Measurements from ENCODE around the gene ARHGAP31. TPM values are rescaled to one million over a fixed set of nuclear protein-coding genes. Genes with fewer than 3 reads are reported as not detected.

Gene ARHGAP31
- polyA plus RNA-seq, 1 donor from 2014 or later, result not detected

GRCh38 chr3:119395923-119396358, 101.8 kb downstream of the ARHGAP31 start:
- no peaks in the 10 kb centered on the region for H3K9me2 ChIP-seq (ENCODE audit: insufficient read depth, low read length)

GRCh38 chr3:119396870-119397269, 102.7 kb downstream of the ARHGAP31 start:
- Histone ChIP-seq H3K9me3 (ENCODE audit: low read length) (no peaks in the 10 kb centered on the region), H3K9ac (ENCODE audit: low read length) (no peak overlapping the region), H3K79me2 (replicated peaks; ENCODE audit: insufficient read depth, low read length) (no peaks in the 10 kb centered on the region), H2AFZ (ENCODE audit: low read depth, low read length) (no peak overlapping the region), H3K4me2 (ENCODE audit: low read length) (no peak overlapping the region), H4K20me1 (ENCODE audit: insufficient read depth) (no peaks in the 10 kb centered on the region), H3F3A (ENCODE audit: insufficient read depth, low read length, poor library complexity, severe bottlenecking) (no peaks in the 10 kb centered on the region), H3K27me3 (ENCODE audit: insufficient read depth, low read depth, low read length) (no peaks in the 10 kb centered on the region), H3K36me3 (ENCODE audit: insufficient read depth, low read length) (no peaks in the 10 kb centered on the region), H3K27ac (ENCODE audit: low read length) (no peak overlapping the region), H3K4me3 (ENCODE audit: low read length) (no peak overlapping the region), H3K9me2 (ENCODE audit: insufficient read depth, low read length) (no peaks in the 10 kb centered on the region)
- TF ChIP-seq EP300 (conservative IDR thresholded peaks at IDR 0.05; ENCODE audit: poor library complexity, severe bottlenecking), result no peak
- TF ChIP-seq POLR2AphosphoS5 (IDR thresholded peaks at IDR 0.05), result no peak
- no peak for TF ChIP-seq SMC3 (conservative IDR thresholded peaks at IDR 0.05; ENCODE audit: poor library complexity)
- no peak for TF ChIP-seq CTCF (IDR thresholded peaks at IDR 0.05; ENCODE audit: poor library complexity, severe bottlenecking)
- TF ChIP-seq RAD21 (conservative IDR thresholded peaks at IDR 0.05), result no peak
- no peak for TF ChIP-seq TAF1 (IDR thresholded peaks at IDR 0.05; ENCODE audit: low read depth)
- TF ChIP-seq REST (IDR thresholded peaks at IDR 0.05; ENCODE audit: borderline replicate concordance), result no peak

More at GRCh38 chr3:119395923-119396358, 101.8 kb downstream of the ARHGAP31 start:
- Histone ChIP-seq H3K4me2 (ENCODE audit: low read length) (no peak overlapping the region), H3K79me2 (replicated peaks; ENCODE audit: insufficient read depth, low read length) (no peaks in the 10 kb centered on the region), H3K9me3 (ENCODE audit: low read length) (no peaks in the 10 kb centered on the region), H3F3A (ENCODE audit: insufficient read depth, low read length, poor library complexity, severe bottlenecking) (no peaks in the 10 kb centered on the region), H3K4me3 (ENCODE audit: low read length) (no peak overlapping the region), H3K36me3 (ENCODE audit: insufficient read depth, low read length) (no peaks in the 10 kb centered on the region), H3K27me3 (ENCODE audit: insufficient read depth, low read depth, low read length) (no peaks in the 10 kb centered on the region), H2AFZ (ENCODE audit: low read depth, low read length) (no peak overlapping the region), H3K27ac (ENCODE audit: low read length) (no peak overlapping the region), H3K9ac (ENCODE audit: low read length) (no peak overlapping the region), H4K20me1 (ENCODE audit: insufficient read depth) (no peaks in the 10 kb centered on the region)
- TF ChIP-seq RAD21 (conservative IDR thresholded peaks at IDR 0.05) (no peak), TAF1 (IDR thresholded peaks at IDR 0.05; ENCODE audit: low read depth) (no peak), MXI1 (conservative IDR thresholded peaks at IDR 0.05; ENCODE audit: poor library complexity, severe bottlenecking) (no peak), POLR2AphosphoS5 (IDR thresholded peaks at IDR 0.05) (no peak), SMC3 (conservative IDR thresholded peaks at IDR 0.05; ENCODE audit: poor library complexity) (no peak), EZH2 (IDR thresholded peaks at IDR 0.05; ENCODE audit: borderline replicate concordance, insufficient read depth, low read length, poor library complexity, severe bottlenecking) (no peak), REST (IDR thresholded peaks at IDR 0.05; ENCODE audit: borderline replicate concordance) (no peak), CTCF (IDR thresholded peaks at IDR 0.05; ENCODE audit: poor library complexity, severe bottlenecking) (no peak), EP300 (conservative IDR thresholded peaks at IDR 0.05; ENCODE audit: poor library complexity, severe bottlenecking) (no peak)

All from neural cell (in vitro differentiated cells).